ENCODE data around the gene SCAMP4.

DNA sequence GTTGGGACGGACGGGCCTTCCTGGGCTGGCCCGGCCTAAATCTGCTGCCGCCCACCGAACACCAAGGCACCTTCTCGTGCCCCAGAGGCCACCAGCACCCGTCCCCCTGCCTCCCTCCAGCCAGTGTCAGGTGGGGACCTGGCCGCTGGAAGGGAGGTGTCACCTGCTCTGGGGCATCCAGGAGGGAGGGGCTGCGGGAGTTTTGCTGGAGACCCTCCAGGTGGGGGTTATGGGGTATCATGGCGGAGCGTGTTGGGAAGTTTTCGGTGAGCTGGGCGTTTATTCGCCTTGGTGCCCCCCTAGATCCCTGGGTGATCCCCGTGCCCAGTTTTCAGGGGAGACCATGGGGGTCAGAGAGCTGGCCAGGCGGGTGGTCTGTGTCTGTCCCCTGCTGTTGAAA, 45.4 kb downstream of the SCAMP4 start:
- no peak for TF ChIP-seq SMC3 (IDR thresholded peaks at IDR 0.05; ENCODE audit: low read depth, low read length)
- TF ChIP-seq, protein P1, sequence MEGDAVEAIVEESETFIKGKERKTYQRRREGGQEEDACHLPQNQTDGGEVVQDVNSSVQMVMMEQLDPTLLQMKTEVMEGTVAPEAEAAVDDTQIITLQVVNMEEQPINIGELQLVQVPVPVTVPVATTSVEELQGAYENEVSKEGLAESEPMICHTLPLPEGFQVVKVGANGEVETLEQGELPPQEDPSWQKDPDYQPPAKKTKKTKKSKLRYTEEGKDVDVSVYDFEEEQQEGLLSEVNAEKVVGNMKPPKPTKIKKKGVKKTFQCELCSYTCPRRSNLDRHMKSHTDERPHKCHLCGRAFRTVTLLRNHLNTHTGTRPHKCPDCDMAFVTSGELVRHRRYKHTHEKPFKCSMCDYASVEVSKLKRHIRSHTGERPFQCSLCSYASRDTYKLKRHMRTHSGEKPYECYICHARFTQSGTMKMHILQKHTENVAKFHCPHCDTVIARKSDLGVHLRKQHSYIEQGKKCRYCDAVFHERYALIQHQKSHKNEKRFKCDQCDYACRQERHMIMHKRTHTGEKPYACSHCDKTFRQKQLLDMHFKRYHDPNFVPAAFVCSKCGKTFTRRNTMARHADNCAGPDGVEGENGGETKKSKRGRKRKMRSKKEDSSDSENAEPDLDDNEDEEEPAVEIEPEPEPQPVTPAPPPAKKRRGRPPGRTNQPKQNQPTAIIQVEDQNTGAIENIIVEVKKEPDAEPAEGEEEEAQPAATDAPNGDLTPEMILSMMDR (IDR thresholded peaks at IDR 0.05), result no peak
- TF ChIP-seq TEAD4 (IDR thresholded peaks at IDR 0.05; ENCODE audit: borderline replicate concordance, insufficient read depth), result no peak
- no peak for TF ChIP-seq EP300 (IDR thresholded peaks at IDR 0.05; ENCODE audit: borderline replicate concordance in 1 of 2, low read depth in 1 of 2, low read length in 1 of 2)
- no peak for TF ChIP-seq GATA2 (CRISPR knock-in tag; IDR thresholded peaks at IDR 0.05)
- no peak for TF ChIP-seq EZH2phosphoT487 (IDR thresholded peaks at IDR 0.05; ENCODE audit: borderline replicate concordance, low read depth)
- TF ChIP-seq YY1 (IDR thresholded peaks at IDR 0.05; ENCODE audit: low read depth), result no peak
- TF ChIP-seq, protein P2, sequence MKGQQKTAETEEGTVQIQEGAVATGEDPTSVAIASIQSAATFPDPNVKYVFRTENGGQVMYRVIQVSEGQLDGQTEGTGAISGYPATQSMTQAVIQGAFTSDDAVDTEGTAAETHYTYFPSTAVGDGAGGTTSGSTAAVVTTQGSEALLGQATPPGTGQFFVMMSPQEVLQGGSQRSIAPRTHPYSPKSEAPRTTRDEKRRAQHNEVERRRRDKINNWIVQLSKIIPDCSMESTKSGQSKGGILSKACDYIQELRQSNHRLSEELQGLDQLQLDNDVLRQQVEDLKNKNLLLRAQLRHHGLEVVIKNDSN (IDR thresholded peaks at IDR 0.05; ENCODE audit: borderline replicate concordance, low read depth), result no peak
- no peak for TF ChIP-seq TCF12 (IDR thresholded peaks at IDR 0.05)
- TF ChIP-seq, protein P3, sequence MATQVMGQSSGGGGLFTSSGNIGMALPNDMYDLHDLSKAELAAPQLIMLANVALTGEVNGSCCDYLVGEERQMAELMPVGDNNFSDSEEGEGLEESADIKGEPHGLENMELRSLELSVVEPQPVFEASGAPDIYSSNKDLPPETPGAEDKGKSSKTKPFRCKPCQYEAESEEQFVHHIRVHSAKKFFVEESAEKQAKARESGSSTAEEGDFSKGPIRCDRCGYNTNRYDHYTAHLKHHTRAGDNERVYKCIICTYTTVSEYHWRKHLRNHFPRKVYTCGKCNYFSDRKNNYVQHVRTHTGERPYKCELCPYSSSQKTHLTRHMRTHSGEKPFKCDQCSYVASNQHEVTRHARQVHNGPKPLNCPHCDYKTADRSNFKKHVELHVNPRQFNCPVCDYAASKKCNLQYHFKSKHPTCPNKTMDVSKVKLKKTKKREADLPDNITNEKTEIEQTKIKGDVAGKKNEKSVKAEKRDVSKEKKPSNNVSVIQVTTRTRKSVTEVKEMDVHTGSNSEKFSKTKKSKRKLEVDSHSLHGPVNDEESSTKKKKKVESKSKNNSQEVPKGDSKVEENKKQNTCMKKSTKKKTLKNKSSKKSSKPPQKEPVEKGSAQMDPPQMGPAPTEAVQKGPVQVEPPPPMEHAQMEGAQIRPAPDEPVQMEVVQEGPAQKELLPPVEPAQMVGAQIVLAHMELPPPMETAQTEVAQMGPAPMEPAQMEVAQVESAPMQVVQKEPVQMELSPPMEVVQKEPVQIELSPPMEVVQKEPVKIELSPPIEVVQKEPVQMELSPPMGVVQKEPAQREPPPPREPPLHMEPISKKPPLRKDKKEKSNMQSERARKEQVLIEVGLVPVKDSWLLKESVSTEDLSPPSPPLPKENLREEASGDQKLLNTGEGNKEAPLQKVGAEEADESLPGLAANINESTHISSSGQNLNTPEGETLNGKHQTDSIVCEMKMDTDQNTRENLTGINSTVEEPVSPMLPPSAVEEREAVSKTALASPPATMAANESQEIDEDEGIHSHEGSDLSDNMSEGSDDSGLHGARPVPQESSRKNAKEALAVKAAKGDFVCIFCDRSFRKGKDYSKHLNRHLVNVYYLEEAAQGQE (IDR thresholded peaks at IDR 0.05; ENCODE audit: low read depth, low read length), result no peak
- TF ChIP-seq, protein P4, sequence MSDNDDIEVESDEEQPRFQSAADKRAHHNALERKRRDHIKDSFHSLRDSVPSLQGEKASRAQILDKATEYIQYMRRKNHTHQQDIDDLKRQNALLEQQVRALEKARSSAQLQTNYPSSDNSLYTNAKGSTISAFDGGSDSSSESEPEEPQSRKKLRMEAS (IDR thresholded peaks at IDR 0.05; ENCODE audit: low read depth), result no peak
- TF ChIP-seq POLR2AphosphoS5 (IDR thresholded peaks at IDR 0.05; ENCODE audit: low read depth, low read length), result no peak
- TF ChIP-seq RFX5 (IDR thresholded peaks at IDR 0.05; ENCODE audit: low read length), result no peak
- TF ChIP-seq GABPA (IDR thresholded peaks at IDR 0.05; ENCODE audit: low read depth), result no peak
